PC-3 (cell line): ENCODE measurements around the gene TEX14.

ENCODE experiments used
- EZH2 ChIP-seq: fragments of 300-600 bp; sonication (generic); IDR thresholded peaks from one replicate; pipeline ENCODE4 v1.6.1; 2017; ENCODE audit warnings: antibody characterized with exemption, mild to moderate bottlenecking, low read length; ENCODE audit not compliant: unreplicated experiment
- EZH2phosphoT487 ChIP-seq: fragments of 300-600 bp; sonication (generic); IDR thresholded peaks from 2 replicates; pipeline ENCODE4 v1.6.1; 2018; ENCODE audit warnings: mild to moderate bottlenecking, antibody characterized with exemption, low read length, borderline replicate concordance
- TF ChIP-seq, protein P1 (sequence below): fragments of 300-600 bp; sonication (generic); conservative IDR thresholded peaks from 2 replicates; pipeline ENCODE4 v1.5.1; 2017; ENCODE audit warnings: antibody characterized with exemption, low read depth, mild to moderate bottlenecking, low read length

DNA sequence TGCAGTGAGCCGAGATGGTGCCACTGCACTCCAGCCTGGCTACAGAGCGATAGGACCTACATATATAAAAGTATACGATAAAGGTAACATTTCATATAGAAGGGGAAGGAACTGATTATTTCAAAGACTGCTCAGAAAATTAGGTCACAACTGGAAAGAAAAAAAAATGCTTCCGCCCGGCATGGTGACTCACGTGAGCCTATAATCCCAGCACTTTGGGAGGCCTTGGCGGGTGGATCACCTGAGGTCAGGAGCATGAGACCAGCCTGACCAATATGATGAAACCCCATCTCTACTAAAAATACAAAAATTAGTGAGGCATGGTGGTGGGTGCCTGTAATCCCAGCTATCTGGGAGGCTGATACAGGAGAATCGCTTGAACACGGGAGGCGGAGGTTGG lies 7.8 kb downstream of the TEX14 start:
- TF ChIP-seq, protein P1, sequence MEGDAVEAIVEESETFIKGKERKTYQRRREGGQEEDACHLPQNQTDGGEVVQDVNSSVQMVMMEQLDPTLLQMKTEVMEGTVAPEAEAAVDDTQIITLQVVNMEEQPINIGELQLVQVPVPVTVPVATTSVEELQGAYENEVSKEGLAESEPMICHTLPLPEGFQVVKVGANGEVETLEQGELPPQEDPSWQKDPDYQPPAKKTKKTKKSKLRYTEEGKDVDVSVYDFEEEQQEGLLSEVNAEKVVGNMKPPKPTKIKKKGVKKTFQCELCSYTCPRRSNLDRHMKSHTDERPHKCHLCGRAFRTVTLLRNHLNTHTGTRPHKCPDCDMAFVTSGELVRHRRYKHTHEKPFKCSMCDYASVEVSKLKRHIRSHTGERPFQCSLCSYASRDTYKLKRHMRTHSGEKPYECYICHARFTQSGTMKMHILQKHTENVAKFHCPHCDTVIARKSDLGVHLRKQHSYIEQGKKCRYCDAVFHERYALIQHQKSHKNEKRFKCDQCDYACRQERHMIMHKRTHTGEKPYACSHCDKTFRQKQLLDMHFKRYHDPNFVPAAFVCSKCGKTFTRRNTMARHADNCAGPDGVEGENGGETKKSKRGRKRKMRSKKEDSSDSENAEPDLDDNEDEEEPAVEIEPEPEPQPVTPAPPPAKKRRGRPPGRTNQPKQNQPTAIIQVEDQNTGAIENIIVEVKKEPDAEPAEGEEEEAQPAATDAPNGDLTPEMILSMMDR, result no peak
- TF ChIP-seq EZH2, result no peak
- no peak for TF ChIP-seq EZH2phosphoT487
